AG04450 (cell line): Measurements from ENCODE around the gene SMYD2. TPM values are rescaled to one million over a fixed set of nuclear protein-coding genes. Genes with fewer than 3 reads are reported as not detected.

Source experiments
- CTCF ChIA-PET: fragments of 300-600, 350-600 bp; formaldehyde crosslinking; extraction: SDS; loops from one replicate; lab custom pipeline; 2022; ENCODE audit warnings: antibody characterized with exemption, inconsistent platforms; lab: Charles Lee
- POLR2A ChIA-PET: fragments of 350-600 bp; formaldehyde crosslinking; extraction: SDS; loops from one replicate; lab custom pipeline; 2021; ENCODE audit warnings: antibody characterized with exemption, inconsistent platforms; lab: Yijun Ruan, JAX
- DNase-seq: peaks from one replicate; pipeline ENCODE4 v3.0.0-alpha.2; 2011; ENCODE audit warnings: low read depth, low spot score
- H3K27ac ChIP-seq: one replicate; pipeline ENCODE4 v1.5.1; 2012; ENCODE audit warnings: low read depth, low read length, control low read depth
- H3K27me3 ChIP-seq: one replicate; pipeline ENCODE4 v1.6.0; 2012; ENCODE audit warnings: low read length; ENCODE audit not compliant: control insufficient read depth, insufficient read depth
- H3K4me3 ChIP-seq: 2 replicates; pipeline ENCODE4 v1.5.1; 2011; ENCODE audit warnings: mild to moderate bottlenecking, low read depth, low read length, control low read depth
- H3K9me3 ChIP-seq: 2 replicates; pipeline ENCODE4 v1.5.1; 2012; ENCODE audit warnings: low read length; ENCODE audit not compliant: control insufficient read depth, insufficient read depth
- CTCF ChIP-seq: IDR thresholded peaks from 2 replicates; pipeline ENCODE4 v1.5.1; 2011; ENCODE audit warnings: low read depth, low read length, control low read depth, inconsistent platforms
- polyA plus RNA-seq: library from polyadenylated mRNA; depleted of rRNA; stranded (reverse); fragments of >200 nt; gene quantifications from 2 replicates; pipeline ENCODE4 v1.2.3, GENCODE V29; 2011

Gene SMYD2
- polyA plus RNA-seq, 1 experiment, result 54.7 TPM

- ChIA-PET POLR2A (no interaction called here), CTCF (interaction anchor here (1.1 to 7.9 kb wide), 3 partner anchors 10 to 376 kb away, joined by 4 to 113 read pairs (median 13); no protein-coding TSS in a partner anchor)
- no peak for TF ChIP-seq CTCF
- no peak for DNase-seq
- H3K4me3 ChIP-seq, result no peak overlapping the region
- H3K9me3 ChIP-seq, result no peaks in the 10 kb centered on the region
- no peak overlapping the region for H3K27ac ChIP-seq
- H3K27me3 ChIP-seq, result no peaks in the 10 kb centered on the region
Observed at GRCh38 chr1:214251354-214251753, 29.6 kb upstream of the SMYD2 start.

GRCh38 chr1:214255509-214255908, 25.4 kb upstream of the SMYD2 start:
- ChIA-PET POLR2A (no interaction called here), CTCF (interaction anchor here (11.1 kb wide), 1 partner anchor 74 kb away, joined by 435 read pairs; no protein-coding TSS in a partner anchor)
- no peak for DNase-seq
- H3K27me3 ChIP-seq, result no peaks in the 10 kb centered on the region
- H3K27ac ChIP-seq, result no peak overlapping the region
- H3K9me3 ChIP-seq, result no peaks in the 10 kb centered on the region
- H3K4me3 ChIP-seq, result no peak overlapping the region
- TF ChIP-seq CTCF, result no peak

GRCh38 chr1:214259353-214259977, 21.5 kb upstream of the SMYD2 start:
- Histone ChIP-seq H3K27ac (no peak overlapping the region), H3K27me3 (peaks cover 5% of the 10 kb centered on the region), H3K4me3 (no peak overlapping the region), H3K9me3 (no peaks in the 10 kb centered on the region)
- DNase-seq, result no peak
- TF ChIP-seq CTCF, result no peak
- POLR2A ChIA-PET, result no interaction called here
- CTCF ChIA-PET, result interaction anchor here (3.1 to 11.1 kb wide), 5 partner anchors 9 to 70 kb away, joined by 75 to 435 read pairs (median 104); no protein-coding TSS in a partner anchor

GRCh38 chr1:214260561-214261205, 20.3 kb upstream of the SMYD2 start:
- DNase-seq, result no peak
- peaks cover 5% of the 10 kb centered on the region for H3K27me3 ChIP-seq
- no peak for TF ChIP-seq CTCF
- H3K9me3 ChIP-seq, result no peaks in the 10 kb centered on the region
- no peak overlapping the region for H3K27ac ChIP-seq
- H3K4me3 ChIP-seq, result no peak overlapping the region
- POLR2A ChIA-PET, result no interaction called here
- CTCF ChIA-PET, result interaction anchor here (0.6 to 11.1 kb wide), 78 partner anchors 11 to 1282 kb away, joined by 3 to 435 read pairs (median 6); no protein-coding TSS in a partner anchor
